HCEC 1CT (cell line): ENCODE results near the gene LRRC75A.
"Not testable (repeated sequence)": the region's sequence is repeated elsewhere in the genome, so short reads cannot be mapped to it uniquely, and the experiment has no call there.

Source experiments
- DNase-seq: peaks from one replicate; pipeline ENCODE4 v3.0.0-alpha.2; 2017

LRRC75A gene

DNA sequence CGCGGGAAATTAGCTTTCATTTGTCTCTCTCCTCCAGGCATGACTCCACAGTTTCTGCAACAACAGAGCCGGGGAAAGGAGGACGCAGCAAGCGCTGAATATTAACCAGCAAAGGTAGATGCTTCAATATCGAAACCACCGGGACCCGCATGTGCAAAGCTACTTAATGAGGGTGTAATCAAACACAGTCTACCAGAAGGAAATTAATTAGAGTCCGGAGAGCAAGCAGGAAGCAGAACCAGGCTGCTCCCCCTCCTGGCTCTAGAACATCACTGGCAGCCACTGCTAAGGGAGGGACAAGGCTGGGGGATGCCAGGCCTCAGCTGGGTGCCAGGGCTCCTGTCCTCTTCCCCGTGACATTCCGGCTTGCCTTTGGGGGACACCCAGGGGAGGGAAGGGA, 21.7 kb downstream of the LRRC75A start:
- DNase-seq = no peak

DNA sequence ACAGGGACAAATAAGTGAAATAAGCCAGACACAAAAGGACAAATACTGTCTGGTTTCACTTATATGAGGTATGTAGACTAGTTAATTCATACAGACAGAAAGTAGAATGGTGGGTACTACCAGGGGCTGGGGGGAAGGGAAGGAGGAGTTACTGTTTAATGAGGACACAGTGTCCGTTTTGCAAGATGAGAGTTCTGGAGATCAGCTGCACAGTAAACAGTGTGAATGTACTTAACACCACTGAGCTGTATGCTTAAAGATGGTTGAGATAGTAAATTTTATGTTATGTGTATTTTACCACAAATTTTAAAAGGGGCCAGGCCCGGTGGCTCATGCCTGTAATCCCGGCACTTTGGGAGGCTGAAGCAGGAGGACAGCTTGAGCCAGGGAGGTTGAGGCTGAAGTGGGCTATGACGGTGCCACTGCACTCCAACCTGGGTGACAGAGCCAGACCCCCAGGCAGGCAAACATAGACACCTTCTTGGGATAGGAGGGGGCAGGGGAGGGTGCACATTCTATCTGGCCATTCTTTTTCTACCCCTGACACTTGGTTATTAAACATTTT, 23.5 kb downstream of the LRRC75A start:
- DNase-seq = no peak

DNA sequence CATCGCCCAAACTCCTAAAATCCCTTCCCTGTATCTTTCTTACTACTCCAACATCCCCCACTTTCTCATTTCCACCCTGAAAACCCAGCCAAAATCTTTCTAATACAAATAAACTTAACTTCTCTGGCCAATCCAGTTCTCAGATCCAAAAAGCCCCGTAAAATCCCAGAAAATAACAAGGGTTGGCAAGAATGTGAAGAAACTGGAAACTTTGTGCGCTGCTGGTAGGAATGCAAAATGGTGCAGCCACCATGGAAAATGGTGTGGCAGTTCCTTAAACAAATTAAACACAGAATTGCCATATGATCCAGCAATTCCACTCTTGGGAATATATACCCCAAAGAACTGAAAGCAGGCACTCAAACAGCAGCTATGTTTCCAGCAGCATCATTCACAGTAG, 24.1 kb downstream of the LRRC75A start:
- DNase-seq = no peak

DNA sequence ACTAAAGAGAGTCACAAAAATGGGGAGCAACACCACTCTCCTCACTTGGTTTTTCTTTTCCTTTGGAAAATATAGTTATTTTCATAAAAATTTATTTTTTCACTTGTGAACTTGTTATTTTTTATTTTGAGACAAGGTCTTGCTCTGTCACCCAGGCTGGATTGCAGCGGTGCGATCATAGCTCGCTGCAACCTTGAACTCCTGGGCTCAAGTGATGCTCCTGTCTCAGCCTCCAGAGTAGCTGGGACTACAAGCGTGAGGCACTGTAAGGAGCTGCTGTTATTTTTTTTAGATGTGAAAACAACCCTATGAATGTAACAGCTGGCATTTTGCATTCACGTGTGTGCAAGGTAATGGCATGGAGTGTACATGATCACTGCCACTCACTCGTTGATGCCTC, 24.9 kb downstream of the LRRC75A start:
- no peak for DNase-seq

DNA sequence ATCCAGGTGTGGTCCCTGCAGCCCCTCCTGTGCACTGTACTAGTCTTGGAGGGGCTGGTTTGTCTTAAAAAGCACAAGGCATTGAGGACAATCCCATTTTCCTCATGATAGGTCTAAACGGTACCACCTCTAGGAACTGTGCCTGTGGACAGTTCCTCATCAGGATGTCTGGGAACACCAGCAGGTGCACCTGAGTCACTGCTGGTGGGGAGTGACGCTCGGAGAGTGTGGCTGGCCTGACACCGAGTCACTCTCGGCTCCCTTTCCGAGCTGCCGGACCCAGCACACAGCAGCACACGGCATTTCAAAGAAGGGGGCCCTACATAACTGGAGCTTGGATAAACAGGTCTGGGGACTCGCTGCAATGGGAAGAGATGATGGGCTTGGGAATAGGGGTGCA, 25.6 kb downstream of the LRRC75A start:
- no peak for DNase-seq

DNA sequence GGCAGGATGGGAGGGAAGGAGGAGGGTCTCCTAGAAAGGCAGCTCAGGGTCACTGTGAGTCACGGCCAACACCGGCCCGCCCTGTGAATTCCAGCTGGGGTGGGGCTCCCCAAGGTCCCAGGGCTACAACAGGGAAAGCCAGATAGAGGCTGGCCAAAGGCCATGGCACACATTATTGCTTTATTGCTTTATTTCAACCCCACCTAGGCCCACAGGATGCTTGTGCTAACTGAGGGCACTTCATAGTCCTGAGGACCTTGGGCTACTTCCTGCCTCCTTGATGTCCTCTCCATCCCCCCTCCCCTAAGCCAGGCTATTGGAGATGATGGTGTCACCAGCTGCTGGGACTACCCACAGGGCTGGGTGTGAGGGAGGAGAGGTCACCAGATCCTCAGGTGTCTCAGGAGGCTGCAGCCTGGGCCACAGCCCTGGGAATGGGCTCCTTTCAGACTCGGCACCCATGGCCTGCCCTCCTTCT, 26.1 kb downstream of the LRRC75A start:
- no peak for DNase-seq

DNA sequence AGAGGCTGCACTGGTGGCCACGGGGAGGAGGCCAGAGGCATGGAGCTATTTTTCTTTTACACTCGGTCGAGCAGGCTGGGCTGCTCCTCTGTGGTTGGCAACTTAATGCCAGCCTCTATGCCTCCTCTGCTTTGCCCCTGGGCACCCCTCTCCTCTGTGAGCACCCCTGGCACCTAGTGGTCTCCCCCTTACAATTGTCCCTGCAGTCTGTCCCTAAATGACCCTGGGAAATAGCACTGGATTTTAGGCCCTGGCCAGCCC, 27.0 kb downstream of the LRRC75A start:
- DNase-seq = no peak

DNA sequence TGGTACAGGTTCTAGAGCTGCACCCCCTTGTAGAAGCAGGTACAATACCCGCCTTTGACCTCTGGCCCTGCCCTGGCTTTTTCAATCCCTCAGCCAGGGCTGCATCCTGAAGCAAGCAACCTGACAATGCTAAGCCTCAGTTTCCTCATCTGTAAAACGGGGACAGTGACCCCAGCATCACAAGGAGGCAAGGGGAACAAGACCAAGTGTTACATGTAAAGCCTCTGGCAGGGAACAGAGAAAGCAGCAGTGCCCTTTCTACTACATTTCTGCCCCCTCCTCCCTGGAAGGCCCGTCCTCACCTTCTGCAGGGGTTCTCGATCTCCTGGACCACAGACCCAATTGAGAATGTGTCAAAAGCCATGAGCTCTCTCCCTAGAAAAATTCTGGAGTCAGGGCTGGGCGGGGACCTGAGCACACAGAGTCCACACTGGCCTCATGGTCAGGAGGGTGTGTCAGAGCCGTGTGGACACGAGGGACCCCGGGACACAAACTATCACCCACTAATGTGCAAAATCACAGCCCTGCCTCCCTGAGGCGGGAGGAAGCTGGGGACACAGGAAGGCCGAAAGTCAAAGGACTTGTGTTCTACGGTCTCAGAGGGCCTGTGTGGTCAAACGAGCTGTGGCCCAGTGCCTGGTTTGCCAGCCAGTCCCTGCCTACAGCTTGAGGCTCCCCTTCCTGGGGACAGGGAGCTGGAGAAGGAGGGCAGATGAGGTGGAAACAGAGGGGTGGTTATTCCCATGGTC, 27.5 kb downstream of the LRRC75A start:
- no peak for DNase-seq

DNA sequence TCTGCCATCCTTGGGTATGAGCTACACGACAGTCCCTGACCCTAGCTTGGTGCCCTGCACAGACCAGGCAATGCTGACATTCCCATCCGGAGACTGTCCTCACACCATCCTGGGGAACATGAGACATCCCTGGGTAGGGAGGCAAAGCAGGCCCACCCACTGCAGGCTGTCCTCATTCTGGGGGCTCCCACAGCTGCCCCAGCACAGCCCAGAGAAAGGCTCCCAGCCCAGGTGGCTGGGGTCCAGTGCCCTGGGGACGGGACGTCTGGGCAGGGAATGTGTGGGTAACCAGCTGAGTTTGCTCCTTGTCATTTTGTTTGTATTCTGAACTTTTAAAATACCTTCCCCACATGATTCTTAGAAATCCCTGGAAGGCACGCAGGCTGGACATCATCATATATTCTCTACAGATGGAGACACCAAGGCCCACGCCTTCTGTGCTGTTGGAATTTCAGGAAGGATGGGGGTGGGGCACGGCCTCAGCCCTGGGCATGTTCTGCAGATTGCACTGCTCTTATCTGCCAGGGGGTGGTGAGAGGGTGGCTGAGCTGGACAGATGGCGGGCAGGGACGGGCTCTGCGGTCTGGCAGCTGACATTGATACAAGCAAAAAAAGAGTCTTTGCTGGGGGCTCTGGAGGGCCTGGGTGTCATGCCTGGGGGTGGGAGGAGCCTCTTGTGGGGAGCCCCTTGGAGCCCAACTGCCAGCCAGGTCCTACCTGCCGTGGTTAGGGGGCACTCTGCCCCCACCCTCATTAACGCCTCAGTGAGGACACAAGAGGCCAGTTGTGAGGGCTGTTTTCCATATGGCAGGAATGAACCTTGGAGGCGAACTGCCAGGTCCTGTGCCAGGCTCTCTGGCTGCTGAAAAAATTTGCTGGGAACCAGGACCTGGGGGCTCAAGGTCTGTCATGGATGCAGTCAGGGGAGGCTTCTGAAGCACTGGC, 28.4 kb downstream of the LRRC75A start:
- DNase-seq = no peak

DNA sequence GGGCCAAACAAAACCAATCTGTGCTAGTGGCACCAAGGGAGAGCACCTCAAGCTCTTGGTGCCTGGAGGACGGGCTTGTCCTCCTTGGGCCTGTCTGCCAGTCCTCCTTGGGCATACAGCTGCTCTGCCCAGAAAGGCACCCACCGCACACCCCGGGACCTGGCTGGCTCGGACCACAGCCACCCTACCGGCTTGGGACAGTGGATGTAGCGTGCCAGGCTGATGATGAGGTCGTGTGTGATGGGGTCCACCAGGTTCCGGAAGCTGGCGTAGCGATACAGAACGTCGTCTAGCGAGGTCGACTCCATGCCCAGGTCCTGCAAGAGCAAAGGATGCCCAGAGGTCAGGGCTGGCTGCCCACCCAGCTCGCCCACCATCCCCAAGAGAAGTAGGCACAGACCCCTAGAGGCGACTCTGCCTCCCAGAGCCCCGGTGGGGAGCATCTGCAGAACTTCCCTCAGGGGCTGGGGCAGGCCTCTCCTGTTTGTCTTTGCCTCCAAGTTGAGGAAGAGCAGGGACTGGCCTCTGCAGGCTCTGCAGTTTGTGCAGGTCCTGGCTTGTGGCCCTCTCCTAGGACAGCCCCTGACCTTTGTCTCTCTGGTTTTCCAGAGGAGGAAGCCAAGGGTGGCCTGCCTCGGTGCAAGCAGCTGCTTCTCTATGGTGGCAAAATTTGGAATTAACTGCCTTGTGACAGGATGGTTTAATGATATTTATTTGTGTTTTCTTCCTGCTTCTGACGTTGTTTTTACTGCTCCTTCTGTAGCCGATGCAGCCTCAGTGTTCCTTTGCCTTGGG, 29.7 kb downstream of the LRRC75A start:
- no peak for DNase-seq

DNA sequence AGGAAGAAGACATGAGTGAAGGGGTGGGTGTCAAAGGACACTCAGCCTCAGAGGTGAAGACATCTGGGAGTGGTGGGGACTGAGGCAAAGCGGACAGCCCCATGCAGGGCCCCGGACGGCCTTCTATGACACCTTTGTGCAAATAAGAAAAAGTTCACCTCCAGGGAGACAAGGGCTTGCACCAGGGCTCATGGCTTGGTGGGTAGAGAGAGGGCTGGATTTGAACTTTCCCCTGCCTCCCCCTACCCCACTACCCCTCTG, 30.5 kb downstream of the LRRC75A start:
- no peak for DNase-seq

DNA sequence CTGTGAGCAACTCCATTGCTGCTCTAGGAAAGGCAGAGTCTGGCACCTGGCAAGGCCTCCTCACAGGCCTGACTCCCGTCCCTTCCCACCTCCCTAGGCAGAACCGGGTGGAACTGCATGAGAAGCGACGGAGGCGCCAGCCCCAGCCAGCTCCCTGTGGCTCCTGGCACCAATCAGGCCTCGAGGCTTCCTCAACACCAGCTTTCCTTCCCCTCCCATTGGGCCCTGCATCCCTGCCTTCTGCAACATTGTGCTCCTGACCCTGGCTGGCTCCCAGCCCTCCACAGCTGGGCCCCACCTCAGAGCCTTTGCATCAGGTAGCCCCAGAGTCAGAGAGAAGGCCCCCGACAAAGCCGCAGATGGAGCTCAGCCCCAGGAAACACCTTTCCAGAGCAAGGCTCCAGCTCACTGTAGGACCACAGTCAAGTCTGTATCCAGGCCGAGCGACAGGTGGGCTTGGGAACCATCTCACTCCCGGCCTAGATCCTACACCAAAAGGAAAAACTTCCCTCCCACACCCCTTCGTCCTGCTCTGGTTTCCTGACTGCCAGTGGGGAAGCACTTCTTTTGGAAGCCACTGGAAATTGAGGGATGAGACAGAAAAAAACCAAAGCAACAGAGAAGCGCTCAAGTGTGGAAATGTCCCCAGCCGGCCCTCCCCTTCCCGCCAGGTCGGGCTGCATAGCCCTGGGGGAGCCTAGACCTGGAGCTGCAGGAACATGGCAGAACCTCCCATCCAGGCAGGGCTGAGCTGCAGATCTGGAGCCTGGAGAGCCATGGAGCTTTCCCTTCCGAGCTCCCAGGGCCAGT, 31.0 kb downstream of the LRRC75A start:
- DNase-seq = no peak

DNA sequence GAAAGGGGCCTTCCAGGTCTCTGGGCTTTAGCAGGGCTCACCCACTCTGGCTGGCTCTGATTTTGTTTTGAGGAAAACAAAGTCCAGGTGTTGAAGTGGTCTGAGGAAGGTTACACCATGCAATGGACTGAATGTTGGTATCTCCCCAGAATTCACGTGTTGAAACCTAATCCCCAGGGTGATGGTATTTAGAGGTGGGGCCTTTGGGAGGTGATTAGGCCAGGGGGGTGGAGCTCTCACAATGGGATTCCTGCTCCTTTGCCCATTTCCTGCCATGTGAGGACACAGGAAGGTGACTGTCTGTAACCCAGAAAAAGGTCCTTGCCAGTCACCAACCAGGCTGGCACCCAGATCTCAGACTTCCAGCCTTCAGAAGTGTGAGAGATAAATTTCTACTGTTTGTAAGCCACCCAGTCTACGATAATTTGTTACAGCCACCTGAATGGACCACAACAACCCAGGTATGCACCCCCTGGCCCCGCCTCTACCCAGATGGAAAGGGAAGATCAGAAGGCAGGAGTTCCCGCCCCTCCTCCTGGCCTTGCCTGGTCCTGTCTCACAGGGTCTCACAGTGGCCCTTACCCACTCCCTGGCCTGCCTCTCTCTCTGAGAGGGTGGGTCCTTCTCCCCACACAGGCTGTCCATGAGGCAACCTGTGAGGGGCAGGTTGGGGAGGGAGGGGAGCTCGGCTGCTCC, 32.0 kb downstream of the LRRC75A start:
- DNase-seq = no peak

DNA sequence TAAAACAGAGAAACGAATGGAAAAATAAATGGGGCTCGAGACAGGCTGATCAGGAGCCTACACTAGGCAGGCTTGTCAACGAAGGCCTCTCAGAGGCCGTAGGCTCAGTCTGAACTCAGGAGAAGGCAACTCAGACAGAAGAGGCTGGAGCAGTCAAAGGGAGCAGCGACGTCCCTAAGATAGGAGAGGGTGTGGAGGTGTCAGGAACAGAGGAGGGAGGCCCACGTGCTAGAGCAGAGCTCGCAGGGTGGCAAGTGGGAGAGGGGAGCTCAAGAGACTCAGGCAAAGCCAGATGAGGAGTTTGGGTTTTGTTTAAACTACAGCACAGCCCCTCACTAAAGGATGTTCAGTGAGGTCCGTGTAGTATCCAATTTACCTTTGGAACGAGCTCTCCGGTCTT, 32.7 kb downstream of the LRRC75A start:
- DNase-seq = no peak

DNA sequence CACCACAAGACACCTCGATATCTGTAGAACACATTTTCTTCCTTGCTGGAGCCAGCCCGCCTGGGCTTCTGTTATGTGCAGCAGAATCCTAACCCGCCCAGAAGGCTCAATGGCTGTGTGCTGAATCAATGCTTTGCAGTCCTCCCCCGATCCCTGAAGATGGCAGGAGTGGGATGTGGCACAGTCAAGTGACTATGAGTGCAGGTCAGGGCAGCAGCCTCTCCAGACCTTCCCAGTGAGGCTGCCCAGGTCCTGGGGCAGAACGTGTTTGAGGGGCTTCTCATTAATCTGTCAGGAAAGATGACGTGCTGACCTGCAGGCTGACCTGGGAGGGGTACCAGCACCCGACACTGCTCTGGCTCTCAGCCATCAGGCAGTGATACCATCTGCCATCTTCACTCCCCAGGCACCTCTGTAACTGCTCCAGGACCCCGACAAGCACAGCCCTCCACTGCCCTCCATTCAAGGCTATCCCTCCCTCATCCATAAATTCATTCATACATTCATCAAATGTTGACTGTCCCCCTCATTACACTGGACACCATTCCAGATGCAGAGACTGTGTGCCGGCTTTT, 35.2 kb downstream of the LRRC75A start:
- DNase-seq = no peak

DNA sequence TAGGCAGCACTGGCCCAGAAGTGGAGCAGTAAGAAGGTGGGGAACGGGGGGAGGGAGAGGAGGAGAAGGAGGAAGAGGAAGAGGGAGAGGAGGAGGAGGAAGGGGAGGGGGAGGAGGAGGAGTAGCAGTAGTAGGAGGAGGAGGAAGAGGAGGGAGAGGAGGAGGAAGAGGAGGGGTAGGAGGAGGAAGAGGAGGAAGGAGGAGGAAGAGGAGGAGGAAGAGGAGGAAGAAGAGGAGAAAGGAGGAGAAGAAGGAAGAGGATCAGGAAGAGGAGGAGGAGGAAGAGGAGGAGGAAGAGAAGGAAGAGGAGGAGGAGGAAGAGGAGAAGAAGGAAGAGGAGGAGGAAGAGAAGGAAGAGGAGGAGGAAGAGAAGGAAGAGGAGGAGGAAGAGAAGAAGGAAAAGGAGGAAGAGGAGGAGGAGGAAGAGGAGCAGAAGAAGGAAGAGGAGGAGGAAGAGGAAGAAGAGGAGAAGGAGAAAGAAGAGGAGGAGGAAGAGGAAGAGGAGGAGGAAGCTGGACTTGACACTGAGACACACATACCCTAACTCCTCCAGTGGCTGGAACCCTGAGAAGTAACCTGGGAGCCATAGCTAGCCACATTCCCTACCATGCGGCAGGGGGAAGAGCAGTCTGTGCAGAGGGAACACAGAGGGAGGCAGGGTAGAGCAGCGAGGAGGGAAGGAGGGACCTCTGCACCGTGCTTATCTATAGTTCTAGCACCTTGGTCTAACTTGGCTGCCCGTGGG, 35.8 kb downstream of the LRRC75A start:
- no peak for DNase-seq

DNA sequence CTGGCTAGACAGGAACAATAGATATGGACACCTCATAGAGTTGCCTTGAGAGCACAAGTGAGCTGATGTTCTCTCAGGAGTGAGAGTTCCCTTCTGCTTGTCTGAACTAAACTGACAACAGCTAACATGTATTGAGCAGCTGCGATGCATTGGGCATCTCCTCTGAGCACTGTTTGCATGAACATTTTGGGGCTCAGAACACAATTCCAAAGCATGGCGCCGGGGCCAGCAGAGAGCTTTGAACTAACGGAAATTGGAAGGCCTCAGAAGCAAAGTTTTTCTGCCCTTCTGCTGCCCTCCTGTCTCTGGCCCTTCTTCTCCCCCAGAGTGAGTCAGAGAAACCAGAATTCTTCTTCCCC, 38.5 kb downstream of the LRRC75A start:
- DNase-seq = no peak

DNA sequence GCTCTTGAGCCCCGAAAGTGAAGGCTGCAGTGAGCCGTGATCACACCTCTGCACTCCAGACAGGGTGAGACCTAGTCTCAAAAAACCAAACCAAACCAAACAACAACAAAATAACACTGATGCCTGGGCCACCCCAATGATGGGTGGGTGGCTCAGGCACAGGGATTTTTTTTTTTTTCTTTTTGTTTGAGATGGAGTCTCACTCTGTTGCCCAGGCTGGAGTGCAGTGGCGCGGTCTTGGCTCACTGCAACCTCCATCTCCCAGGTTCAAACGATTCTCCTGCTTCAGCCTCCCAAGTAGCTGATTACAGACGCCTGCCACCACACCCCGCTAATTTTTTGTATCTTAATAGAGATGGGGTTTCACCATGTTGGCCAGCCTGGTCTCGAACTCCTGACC, 39.7 kb downstream of the LRRC75A start:
- DNase-seq = not testable (repeated sequence)

DNA sequence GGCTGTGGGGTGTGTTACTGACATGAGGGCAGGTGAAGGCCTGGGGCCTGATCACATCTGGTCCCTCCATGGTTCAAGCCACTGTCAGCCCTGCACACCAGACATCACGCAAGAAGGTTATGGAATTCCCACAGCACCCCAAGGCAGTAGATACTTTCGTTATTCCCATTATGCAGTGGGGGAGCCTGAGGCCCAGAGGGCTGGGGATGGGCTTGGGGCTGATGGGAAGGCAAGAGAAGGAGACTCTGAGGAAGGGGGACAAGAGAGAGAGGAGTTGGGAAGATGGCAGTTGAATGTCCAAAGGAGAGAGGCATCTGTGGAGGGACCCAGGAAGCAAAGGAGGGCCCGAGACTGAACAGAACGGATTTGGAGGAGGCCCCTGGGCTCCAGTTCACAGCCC, 42.0 kb downstream of the LRRC75A start:
- no peak for DNase-seq

DNA sequence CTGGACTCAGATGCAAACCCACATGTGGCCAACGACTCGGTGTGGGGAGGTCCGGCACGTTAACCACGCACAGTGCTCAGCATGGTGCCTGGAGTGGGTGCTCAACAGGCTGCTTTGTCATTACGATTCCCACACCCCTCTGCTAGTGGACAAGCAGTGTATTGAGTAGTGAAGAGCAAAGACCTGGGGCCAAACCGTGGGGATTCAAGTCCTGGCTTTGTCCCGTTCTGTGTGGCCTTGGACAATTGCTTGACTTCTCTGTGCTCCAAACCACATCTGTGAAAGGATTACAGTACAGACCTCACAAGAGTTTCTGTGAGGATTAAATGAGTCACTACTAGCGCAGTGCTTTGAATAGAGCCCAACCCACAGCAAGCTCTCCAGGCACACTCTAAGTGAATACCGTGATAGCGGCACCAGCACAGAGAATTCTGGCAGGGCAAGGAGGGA, 42.8 kb downstream of the LRRC75A start:
- peak; percentile 41 for DNase-seq

DNA sequence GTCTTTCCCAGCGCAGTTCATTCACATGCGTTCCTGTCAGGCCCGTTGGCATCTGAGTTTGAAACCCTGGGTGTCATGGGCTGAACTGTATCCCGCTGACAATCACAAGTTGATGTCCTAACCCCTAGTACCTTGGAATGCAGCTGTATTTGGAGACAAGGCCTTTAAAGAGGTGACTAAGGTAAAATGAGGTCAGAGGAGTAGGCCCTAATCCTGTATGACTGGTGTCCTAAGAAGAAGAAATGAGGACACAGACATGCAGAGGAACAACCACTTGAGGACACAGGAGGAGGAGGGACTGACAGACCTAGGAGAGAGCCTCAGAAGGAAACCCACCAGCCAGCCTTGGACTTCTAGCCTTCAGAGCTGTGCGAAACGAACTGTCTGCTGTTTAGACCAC, 43.5 kb downstream of the LRRC75A start:
- DNase-seq = no peak
